WTC11 (cell line): ENCODE measurements around the gene KRT9. TPM values are rescaled to one million over a fixed set of nuclear protein-coding genes. Genes with fewer than 3 reads are reported as not detected.

Source experiments
- ATAC-seq: fragments of 200-7000 bp; cut with Tn5 transposase; 2 replicates; pipeline ENCODE4 v1.10.0; 2021; ENCODE audit warnings: mild to moderate bottlenecking, moderate library complexity
- CTCF ChIA-PET: fragments of 300-600 bp; sonication (Branson Sonifier 250); formaldehyde crosslinking; loops from one replicate; lab custom pipeline; 2021; ENCODE audit warnings: antibody characterized with exemption; lab: Charles Lee
- POLR2A ChIA-PET: fragments of 350-600 bp; sonication (Branson Sonifier 250); formaldehyde crosslinking; loops from one replicate; lab custom pipeline; 2021; ENCODE audit warnings: antibody characterized with exemption; lab: Charles Lee
- DNase-seq: peaks from one replicate; pipeline ENCODE4 v3.0.0; 2021; ENCODE audit warnings: low spot score
- H3K27ac Mint-ChIP-seq: 2 replicates; pipeline ENCODE4 v1.8.0; 2021; ENCODE audit warnings: mixed read lengths
- H3K27me3 Mint-ChIP-seq: 2 replicates; pipeline ENCODE4 v1.8.0; 2021; ENCODE audit warnings: low read depth, mild to moderate bottlenecking, moderate library complexity, mixed read lengths
- H3K36me3 Mint-ChIP-seq: 2 replicates; pipeline ENCODE4 v1.8.0; 2021; ENCODE audit warnings: mixed read lengths
- H3K4me1 Mint-ChIP-seq: 2 replicates; pipeline ENCODE4 v1.8.0; 2022; ENCODE audit warnings: mixed read lengths
- H3K4me3 Mint-ChIP-seq: 2 replicates; pipeline ENCODE4 v1.8.0; 2021; ENCODE audit warnings: mild to moderate bottlenecking, moderate library complexity, mixed read lengths
- H3K9me3 Mint-ChIP-seq: 2 replicates; pipeline ENCODE4 v1.8.0; 2021; ENCODE audit warnings: mixed read lengths
- FOXJ3 ChIP-seq: sonication (generic); formaldehyde crosslinking; IDR thresholded peaks from 2 replicates; pipeline ENCODE4 v1.9.0; 2021; ENCODE audit warnings: missing genetic modification reagents, mild to moderate bottlenecking, borderline replicate concordance
- GTF2I ChIP-seq: fragments of 250-450 bp; sonication (Bioruptor Pico); conservative IDR thresholded peaks from 2 replicates; pipeline ENCODE4 v1.4.0; 2021; ENCODE audit warnings: mild to moderate bottlenecking
- IRF1 ChIP-seq: sonication (generic); formaldehyde crosslinking; IDR thresholded peaks from 2 replicates; pipeline ENCODE4 v1.8.0; 2023; ENCODE audit warnings: missing genetic modification reagents
- JAZF1 ChIP-seq: fragments of 250-450 bp; sonication (Bioruptor Pico); IDR thresholded peaks from 2 replicates; pipeline ENCODE4 v1.9.0; 2021; ENCODE audit warnings: moderate library complexity, mild to moderate bottlenecking, inconsistent platforms
- NFYB ChIP-seq: sonication (generic); formaldehyde crosslinking; conservative IDR thresholded peaks from 2 replicates; pipeline ENCODE4 v1.8.0; 2022; ENCODE audit warnings: low read depth, missing genetic modification reagents
- NR1H2 ChIP-seq: sonication (generic); formaldehyde crosslinking; IDR thresholded peaks from 2 replicates; pipeline ENCODE4 v1.9.0; 2021; ENCODE audit warnings: mild to moderate bottlenecking, moderate library complexity, missing genetic modification reagents
- NR2C2 ChIP-seq: sonication (generic); formaldehyde crosslinking; IDR thresholded peaks from 2 replicates; pipeline ENCODE4 v1.8.0; 2022; ENCODE audit warnings: mild to moderate bottlenecking, missing genetic modification reagents
- RORB ChIP-seq: fragments of 250-450 bp; sonication (Bioruptor Pico); IDR thresholded peaks from 2 replicates; pipeline ENCODE4 v1.9.0; 2021; ENCODE audit warnings: mild to moderate bottlenecking
- SMAD3 ChIP-seq: sonication (generic); formaldehyde crosslinking; IDR thresholded peaks from 2 replicates; pipeline ENCODE4 v1.8.0; 2022; ENCODE audit warnings: missing genetic modification reagents, mild to moderate bottlenecking, borderline replicate concordance
- STAT6 ChIP-seq: sonication (generic); formaldehyde crosslinking; conservative IDR thresholded peaks from 2 replicates; pipeline ENCODE4 v1.8.1; 2023; ENCODE audit warnings: mild to moderate bottlenecking, low read depth, missing genetic modification reagents, moderate library complexity
- ZNF219 ChIP-seq: sonication (generic); formaldehyde crosslinking; IDR thresholded peaks from 2 replicates; pipeline ENCODE4 v1.8.0; 2023; ENCODE audit warnings: missing genetic modification reagents, mild to moderate bottlenecking, borderline replicate concordance
- ZNF263 ChIP-seq: sonication (generic); formaldehyde crosslinking; IDR thresholded peaks from 2 replicates; pipeline ENCODE4 v1.8.1; 2022; ENCODE audit warnings: low read depth, mild to moderate bottlenecking, moderate library complexity, missing genetic modification reagents
- ZNF671 ChIP-seq: fragments of 250-450 bp; sonication (Bioruptor Pico); IDR thresholded peaks from 2 replicates; pipeline ENCODE4 v1.8.0; 2021; ENCODE audit warnings: mild to moderate bottlenecking
- total RNA-seq: library from RNA; stranded (reverse); gene quantifications from 3 replicates; pipeline ENCODE4 v1.2.3, GENCODE V29; 2021
- TF ChIP-seq, protein P1 (sequence below): sonication (generic); formaldehyde crosslinking; conservative IDR thresholded peaks from 2 replicates; pipeline ENCODE4 v1.8.1; 2022; ENCODE audit warnings: mild to moderate bottlenecking, missing genetic modification reagents
- TF ChIP-seq, protein P2 (sequence below): sonication (generic); formaldehyde crosslinking; IDR thresholded peaks from 2 replicates; pipeline ENCODE4 v1.8.1; 2022; ENCODE audit warnings: mild to moderate bottlenecking, moderate library complexity, missing genetic modification reagents
- TF ChIP-seq, protein P3 (sequence below): fragments of 200-600 bp; IDR thresholded peaks from 2 replicates; pipeline ENCODE4 v1.8.0; 2022; ENCODE audit warnings: antibody characterized with exemption
- TF ChIP-seq, protein P4 (sequence below): sonication (generic); formaldehyde crosslinking; IDR thresholded peaks from 2 replicates; pipeline ENCODE4 v1.8.1; 2023; ENCODE audit warnings: mild to moderate bottlenecking, missing genetic modification reagents
- TF ChIP-seq, protein P5 (sequence below): sonication (generic); formaldehyde crosslinking; IDR thresholded peaks from 2 replicates; pipeline ENCODE4 v1.8.0; 2022; ENCODE audit warnings: mild to moderate bottlenecking, missing genetic modification reagents
- TF ChIP-seq, protein P6 (sequence below): fragments of 250-450 bp; sonication (Bioruptor Pico); IDR thresholded peaks from 2 replicates; pipeline ENCODE4 v1.9.0; 2021; ENCODE audit warnings: moderate library complexity, mild to moderate bottlenecking, inconsistent platforms, borderline replicate concordance

KRT9 gene
- total RNA-seq, 1 experiment from 2014 or later, result not detected

GRCh38 chr17:41518031-41518430, 53.8 kb downstream of the KRT9 start (continued):
- TF ChIP-seq, protein P1, sequence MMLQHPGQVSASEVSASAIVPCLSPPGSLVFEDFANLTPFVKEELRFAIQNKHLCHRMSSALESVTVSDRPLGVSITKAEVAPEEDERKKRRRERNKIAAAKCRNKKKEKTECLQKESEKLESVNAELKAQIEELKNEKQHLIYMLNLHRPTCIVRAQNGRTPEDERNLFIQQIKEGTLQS (CRISPR knock-in tag), result no peak
- TF ChIP-seq GTF2I, result no peak
- no peak for TF ChIP-seq NR1H2 (CRISPR knock-in tag)
- TF ChIP-seq, protein P2, sequence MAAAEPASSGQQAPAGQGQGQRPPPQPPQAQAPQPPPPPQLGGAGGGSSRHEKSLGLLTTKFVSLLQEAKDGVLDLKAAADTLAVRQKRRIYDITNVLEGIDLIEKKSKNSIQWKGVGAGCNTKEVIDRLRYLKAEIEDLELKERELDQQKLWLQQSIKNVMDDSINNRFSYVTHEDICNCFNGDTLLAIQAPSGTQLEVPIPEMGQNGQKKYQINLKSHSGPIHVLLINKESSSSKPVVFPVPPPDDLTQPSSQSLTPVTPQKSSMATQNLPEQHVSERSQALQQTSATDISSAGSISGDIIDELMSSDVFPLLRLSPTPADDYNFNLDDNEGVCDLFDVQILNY (CRISPR knock-in tag), result no peak
- no peak for TF ChIP-seq STAT6 (CRISPR knock-in tag)
- TF ChIP-seq RORB (CRISPR knock-in tag), result no peak
- no peak for TF ChIP-seq NFYB (CRISPR knock-in tag)
- TF ChIP-seq FOXJ3 (CRISPR knock-in tag), result no peak
- no peak for TF ChIP-seq ZNF219
- TF ChIP-seq ZNF671 (CRISPR knock-in tag), result no peak
- TF ChIP-seq JAZF1 (CRISPR knock-in tag), result no peak
- TF ChIP-seq, protein P3, sequence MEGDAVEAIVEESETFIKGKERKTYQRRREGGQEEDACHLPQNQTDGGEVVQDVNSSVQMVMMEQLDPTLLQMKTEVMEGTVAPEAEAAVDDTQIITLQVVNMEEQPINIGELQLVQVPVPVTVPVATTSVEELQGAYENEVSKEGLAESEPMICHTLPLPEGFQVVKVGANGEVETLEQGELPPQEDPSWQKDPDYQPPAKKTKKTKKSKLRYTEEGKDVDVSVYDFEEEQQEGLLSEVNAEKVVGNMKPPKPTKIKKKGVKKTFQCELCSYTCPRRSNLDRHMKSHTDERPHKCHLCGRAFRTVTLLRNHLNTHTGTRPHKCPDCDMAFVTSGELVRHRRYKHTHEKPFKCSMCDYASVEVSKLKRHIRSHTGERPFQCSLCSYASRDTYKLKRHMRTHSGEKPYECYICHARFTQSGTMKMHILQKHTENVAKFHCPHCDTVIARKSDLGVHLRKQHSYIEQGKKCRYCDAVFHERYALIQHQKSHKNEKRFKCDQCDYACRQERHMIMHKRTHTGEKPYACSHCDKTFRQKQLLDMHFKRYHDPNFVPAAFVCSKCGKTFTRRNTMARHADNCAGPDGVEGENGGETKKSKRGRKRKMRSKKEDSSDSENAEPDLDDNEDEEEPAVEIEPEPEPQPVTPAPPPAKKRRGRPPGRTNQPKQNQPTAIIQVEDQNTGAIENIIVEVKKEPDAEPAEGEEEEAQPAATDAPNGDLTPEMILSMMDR, result no peak
- TF ChIP-seq, protein P4, sequence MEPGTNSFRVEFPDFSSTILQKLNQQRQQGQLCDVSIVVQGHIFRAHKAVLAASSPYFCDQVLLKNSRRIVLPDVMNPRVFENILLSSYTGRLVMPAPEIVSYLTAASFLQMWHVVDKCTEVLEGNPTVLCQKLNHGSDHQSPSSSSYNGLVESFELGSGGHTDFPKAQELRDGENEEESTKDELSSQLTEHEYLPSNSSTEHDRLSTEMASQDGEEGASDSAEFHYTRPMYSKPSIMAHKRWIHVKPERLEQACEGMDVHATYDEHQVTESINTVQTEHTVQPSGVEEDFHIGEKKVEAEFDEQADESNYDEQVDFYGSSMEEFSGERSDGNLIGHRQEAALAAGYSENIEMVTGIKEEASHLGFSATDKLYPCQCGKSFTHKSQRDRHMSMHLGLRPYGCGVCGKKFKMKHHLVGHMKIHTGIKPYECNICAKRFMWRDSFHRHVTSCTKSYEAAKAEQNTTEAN (CRISPR knock-in tag), result no peak
- TF ChIP-seq, protein P5, sequence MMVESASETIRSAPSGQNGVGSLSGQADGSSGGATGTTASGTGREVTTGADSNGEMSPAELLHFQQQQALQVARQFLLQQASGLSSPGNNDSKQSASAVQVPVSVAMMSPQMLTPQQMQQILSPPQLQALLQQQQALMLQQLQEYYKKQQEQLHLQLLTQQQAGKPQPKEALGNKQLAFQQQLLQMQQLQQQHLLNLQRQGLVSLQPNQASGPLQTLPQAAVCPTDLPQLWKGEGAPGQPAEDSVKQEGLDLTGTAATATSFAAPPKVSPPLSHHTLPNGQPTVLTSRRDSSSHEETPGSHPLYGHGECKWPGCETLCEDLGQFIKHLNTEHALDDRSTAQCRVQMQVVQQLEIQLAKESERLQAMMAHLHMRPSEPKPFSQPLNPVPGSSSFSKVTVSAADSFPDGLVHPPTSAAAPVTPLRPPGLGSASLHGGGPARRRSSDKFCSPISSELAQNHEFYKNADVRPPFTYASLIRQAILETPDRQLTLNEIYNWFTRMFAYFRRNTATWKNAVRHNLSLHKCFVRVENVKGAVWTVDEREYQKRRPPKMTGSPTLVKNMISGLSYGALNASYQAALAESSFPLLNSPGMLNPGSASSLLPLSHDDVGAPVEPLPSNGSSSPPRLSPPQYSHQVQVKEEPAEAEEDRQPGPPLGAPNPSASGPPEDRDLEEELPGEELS (CRISPR knock-in tag), result no peak
- TF ChIP-seq, all 79 proteins: peak for 0

GRCh38 chr17:41516830-41517283, 55.0 kb downstream of the KRT9 start:
- CTCF ChIA-PET, result interaction anchor here (3.0 to 15.4 kb wide), 2 partner anchors 32 to 131 kb away, joined by 12 to 116 read pairs; no protein-coding TSS in a partner anchor
- Mint-ChIP-seq H3K4me1 (peaks cover 26% of the 10 kb centered on the region), H3K27ac (no peak overlapping the region), H3K27me3 (no peaks in the 10 kb centered on the region), H3K36me3 (no peaks in the 10 kb centered on the region), H3K9me3 (no peaks in the 10 kb centered on the region), H3K4me3 (no peak overlapping the region)
- DNase-seq (no peak), ATAC-seq (no peak)
- TF ChIP-seq NR1H2 (CRISPR knock-in tag) (no peak), IRF1 (CRISPR knock-in tag) (no peak), NR2C2 (CRISPR knock-in tag) (no peak), ZNF263 (CRISPR knock-in tag) (no peak), SMAD3 (CRISPR knock-in tag) (no peak)
- TF ChIP-seq, protein P6, sequence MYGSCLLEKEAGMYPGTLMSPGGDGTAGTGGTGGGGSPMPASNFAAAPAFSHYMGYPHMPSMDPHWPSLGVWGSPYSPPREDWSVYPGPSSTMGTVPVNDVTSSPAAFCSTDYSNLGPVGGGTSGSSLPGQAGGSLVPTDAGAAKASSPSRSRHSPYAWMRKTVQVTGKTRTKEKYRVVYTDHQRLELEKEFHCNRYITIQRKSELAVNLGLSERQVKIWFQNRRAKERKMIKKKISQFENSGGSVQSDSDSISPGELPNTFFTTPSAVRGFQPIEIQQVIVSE (CRISPR knock-in tag), result no peak
- POLR2A ChIA-PET, result no interaction called here
